ELF-1 (cell line): ENCODE results near the gene SLC30A9.

Experiments
- DNase-seq: peaks from one replicate; pipeline ENCODE4 v3.0.0-alpha.2; 2016; ENCODE audit warnings: low read depth, low spot score

Gene SLC30A9

DNA sequence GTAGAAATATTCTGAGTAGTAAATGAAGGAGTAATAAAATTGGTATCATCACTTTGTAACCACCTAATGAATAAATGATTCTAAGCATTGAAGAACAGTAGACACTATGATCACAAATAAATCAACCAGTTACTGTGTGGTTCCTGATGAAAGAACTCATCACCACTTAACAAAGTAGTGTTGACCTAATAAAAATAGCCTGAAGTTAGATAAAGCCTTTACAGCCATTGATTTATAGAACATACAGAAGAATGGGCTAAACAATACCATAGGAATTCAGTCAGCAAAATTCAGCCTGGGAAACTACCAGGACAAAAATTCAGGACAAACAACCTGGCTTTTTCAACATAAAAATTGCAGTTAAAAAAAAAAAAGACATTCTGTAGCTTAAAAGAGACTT is 9.0 kb downstream of the SLC30A9 start:
- no peak for DNase-seq

DNA sequence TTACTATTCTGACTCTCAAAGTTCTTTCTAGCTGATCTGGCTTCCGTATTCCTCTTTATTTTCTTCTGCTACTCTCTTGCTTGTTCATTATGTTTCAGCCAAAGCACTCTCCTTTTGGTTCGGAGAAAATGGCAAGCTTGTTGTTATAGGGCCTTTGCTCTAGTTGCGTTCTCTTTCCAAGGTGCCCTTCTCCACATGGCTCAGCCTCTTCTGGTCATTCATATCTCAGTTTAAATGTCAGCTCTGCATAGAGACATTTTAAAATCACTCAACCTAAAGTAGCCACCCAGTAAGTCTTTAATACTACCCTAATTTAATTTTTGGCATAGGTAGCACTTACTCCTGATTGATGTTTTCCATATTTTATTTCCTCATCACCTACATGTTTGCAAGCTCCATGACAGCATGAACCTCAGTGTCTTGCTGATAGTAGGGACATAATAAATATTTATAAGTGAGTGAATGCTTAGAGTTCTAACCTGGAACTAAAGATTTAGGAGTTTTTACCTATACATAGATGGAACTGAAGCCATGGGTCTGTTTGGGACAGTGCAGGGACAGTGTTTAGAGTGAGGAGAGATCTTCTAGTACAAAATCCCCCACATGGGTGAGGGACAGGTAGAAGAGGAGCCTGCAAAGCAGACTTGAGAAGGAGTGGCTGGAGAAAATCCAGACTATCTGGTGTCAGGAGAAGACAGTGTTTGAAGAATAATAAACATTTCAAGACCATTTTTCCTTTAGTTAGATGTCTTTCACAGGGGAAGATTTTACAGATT is 17.9 kb downstream of the SLC30A9 start:
- no peak for DNase-seq

DNA sequence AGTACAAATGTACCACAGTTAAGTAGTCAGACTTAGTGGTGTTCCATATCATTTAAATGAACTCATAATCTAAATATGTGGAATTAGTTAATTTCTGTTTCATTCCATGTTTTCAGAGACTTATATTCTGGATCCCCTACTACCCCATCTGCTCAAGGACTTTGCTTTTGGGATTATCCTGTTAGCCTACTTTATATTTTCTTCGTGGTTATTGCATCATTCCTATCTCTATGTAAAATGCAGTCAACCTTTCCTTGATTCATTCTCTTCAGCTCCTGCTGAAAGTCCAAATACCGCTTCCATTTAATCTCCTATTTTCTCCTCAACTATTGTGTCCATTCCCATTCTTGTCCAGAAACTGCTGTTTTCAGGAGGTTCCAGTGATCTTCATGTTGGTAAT is 25.1 kb downstream of the SLC30A9 start:
- no peak for DNase-seq

DNA sequence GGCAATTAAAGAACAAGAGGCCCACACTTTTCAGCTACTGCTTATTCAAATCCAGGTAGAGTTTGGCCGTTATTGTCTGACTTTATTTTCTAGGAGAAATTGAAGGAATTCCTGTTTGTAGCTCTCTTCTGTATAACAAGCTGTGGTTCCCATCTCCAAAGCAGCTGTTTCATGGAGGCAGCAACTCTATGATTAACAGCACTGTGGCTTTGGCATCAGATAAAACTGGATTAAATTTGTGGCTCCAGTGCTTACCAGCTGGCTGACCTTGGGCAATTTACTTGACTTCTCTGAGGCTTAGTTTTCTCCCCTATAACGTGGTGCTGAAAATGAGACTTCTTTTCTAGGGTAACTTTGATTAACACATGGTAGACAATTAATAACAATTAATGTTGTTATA is 28.1 kb downstream of the SLC30A9 start:
- DNase-seq, result no peak

DNA sequence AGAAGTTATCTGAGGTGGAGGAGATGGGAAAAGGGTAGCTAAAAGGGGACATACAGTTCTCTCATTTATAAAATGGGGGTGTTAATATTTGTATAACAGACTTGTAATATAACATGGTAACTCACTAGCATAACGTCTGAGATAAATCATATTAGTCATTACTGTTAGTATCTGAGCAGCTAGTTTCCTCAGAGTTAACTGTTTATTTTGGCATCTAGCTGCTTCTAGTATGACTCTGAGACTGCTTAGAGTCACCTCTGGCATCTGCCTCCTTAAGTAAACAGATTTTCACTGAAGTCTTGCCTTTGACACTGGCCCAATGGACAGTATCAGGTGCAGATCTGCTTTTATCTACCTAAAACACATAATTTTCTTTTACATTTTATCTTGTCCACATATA is 58.1 kb downstream of the SLC30A9 start:
- DNase-seq, result no peak

DNA sequence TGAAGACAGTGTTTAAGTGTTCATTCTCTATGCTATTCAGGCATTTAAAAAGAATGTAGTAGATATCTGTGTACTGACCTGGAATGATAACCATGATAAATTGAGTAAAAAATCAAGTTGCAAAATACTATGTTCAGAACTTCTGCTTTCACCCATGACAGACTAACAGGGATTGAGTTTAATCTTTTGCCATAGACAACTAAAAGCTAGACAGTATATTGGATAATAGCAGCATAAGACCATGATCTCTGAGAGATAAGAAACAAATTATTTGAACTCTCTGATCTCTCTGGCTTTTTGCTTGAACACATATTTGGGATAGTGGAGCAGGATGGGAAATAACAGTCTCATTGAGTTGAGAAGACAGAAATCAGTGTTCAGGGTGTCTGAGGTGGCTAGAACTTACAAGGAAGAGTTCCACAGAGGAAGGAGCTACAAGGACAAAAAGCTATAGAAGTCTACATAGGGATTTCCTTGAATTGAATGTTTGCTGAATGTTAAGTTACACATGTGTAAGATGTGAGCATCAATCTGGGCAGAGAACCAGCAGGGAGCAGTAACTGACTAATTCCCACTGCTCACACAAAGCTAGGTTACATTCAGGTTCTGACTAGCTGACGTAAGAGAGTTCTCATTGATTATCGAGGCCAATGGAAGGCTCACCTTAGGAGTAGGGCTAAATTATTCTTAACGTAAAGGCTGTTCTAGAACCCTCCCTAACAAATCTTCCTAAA is 60.4 kb downstream of the SLC30A9 start:
- no peak for DNase-seq

DNA sequence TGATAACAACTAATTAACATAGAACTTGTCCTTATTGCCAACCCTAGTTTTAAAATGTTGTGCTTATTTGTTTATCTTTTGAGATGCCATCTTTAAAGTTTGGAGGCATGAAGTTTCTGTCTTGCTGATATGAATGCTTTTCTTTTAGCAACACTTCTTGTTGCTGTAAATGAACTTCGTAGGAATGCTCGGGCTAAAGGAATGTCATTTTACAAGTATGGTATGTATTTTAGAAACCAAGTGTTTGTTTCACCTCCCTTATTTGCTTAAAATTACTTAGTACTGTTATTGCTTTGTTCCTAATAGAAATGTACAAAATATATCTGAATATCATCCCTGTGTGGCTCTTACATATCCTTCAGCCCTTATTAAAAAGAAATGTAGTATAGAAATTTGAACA is 76.1 kb downstream of the SLC30A9 start:
- DNase-seq, result no peak

DNA sequence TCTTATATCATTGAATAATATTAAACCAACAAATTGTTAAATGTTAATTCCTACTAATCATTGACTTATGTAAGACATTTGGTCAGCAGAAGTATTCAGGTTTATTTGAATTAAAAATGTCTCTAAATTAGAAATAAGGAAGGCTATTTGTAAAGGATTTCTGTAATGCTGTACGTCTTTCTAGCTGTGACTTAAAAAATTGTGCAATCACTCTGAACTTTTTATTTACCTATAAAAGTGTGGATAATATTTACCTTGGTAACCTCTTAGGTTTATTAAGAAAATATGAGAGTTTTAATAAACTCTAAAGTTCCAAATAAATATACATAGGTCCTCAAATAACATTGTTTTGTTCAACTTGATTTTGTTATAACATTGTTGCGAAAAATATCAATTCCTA is 76.9 kb downstream of the SLC30A9 start:
- DNase-seq, result no peak

DNA sequence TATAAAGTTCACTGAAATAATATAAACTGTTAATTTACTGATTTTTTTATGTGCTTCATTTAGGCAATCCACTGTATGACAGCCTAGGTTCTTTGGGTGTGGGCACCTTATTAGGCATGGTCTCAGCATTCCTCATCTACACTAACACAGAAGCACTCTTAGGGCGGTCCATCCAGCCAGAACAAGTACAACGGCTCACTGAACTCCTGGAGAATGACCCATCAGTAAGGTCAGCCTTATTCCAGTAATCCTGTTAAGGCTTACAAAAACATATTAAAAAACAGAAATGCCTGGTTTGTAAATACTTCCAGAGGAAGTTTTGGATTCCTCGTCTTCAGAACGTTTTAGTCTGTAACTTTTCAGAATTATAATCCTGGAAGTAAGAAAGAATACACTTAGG is 80.1 kb downstream of the SLC30A9 start:
- no peak for DNase-seq

DNA sequence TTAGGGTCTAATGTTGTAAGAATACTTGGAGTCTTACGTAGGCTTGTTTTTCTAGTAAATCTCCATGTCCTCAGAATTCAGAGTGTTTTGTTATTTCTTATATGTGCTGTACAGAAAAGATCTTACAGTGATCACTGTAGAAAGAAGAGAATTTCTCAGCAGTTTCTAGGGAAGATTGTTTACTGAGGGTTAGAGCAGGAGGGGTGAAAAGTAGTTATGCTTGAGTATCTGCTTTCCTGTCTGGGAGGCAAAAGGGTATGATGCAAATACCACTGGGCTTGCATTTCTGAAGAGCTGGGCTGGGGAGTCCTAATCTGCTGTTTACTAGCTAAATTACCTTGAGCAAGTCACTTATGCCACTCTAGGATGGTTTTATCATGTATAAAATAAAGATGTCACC is 84.0 kb downstream of the SLC30A9 start:
- DNase-seq, result no peak

DNA sequence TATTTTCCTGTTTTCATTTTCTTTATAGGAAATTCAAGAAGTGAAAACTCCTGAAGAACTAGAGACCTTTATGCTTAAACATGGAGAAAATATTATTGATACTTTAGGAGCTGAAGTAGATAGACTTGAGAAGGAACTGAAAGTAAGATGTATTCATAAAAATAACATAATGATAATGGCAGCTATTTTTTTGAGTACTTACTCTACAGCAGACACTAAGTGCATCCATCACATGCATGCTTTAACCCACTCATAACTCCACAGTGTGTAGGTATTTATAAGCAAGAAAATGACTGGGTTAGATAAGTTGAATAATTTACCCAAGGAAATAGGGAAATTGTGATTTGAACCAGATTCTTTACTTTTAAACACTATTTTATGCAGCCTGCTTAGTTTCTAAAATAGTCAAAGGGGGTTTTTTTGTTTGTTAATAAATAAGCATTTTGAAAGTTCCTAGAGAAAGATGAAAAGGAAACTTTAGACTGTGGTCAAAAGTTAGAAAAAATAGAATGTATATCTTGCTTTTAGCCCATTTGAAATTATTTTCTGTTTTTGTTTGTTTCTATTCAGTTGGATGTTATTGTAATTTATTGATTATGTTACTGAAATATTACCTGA is 88.0 kb downstream of the SLC30A9 start:
- DNase-seq, result no peak

DNA sequence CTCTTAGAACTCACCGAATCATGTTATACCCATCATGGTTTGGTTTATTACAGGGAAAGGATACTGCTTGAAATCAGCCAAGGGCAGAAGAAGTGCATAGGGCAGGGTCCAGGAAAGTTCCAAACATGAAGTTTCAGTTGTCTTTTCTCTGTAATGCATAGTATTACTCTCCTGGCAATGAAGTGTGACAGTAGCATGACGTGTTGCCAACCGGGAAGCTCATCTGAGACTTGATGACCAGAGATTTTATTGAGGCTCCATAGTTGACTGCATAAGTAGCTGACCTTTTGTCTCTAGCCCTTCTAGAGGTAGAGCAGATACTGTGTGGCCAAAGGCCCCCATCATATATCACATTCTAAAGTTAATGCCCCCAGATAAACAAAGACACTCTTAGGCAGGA is 90.0 kb downstream of the SLC30A9 start:
- no peak for DNase-seq

DNA sequence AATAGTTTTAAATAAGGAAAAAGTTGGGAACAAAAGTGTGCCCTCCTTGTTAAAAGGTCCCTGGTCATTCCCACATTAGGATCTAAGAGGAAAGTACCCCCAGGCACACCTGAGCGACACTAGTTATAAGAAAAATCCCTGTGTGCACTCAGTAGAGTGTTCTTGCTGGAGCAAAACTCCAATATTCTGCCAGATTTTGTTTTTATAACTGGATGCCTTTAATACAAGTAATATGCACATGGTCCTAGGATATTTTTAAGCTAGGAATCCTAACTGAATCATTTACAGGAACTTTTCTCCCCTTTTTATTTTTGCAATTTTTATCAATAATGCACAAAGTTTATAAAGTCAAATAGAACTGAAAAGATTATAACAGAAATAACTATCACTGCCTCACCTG is 93.5 kb downstream of the SLC30A9 start:
- no peak for DNase-seq

DNA sequence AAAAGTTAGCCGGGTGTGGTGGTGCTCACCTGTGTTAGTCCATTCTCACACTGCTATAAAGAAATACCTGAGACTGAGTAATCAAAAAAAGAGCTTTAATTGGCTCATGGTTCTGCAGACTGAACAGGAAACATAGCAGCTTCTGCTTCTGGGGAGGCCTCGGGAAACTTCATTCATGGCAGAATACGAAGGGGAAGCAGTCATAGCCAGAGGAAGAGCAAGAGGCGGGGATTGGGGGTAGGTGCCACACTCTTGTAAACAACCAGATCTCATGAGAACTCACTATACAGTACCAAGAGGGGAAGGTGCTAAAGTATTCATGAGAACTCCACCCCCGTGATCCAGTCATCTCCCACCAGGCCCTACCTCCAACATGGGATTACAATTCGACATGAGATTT is 98.1 kb downstream of the SLC30A9 start:
- no peak for DNase-seq

DNA sequence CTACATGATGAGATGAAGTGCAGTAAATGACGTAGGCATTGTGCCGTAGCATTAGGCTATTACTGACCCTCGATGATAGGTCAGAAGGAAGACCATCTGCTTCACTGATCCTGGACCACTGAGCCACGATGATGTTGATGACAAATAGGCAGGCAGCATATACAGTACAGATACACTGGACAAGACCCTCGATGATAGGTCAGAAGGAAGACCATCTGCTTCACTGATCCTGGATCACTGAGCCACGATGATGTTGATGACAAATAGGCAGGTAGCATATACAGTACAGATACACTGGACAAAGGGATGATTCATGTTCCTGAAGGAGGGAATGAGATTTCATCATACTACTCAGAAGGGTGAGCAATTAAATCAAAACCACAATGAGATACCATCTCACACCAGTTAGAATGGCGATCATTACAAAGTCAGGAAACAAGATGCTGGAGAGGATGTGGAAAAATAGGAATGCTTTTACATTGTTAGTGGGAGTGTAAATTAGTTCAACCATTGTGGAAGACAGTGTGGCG is 111.2 kb downstream of the SLC30A9 start:
- DNase-seq, result no peak

DNA sequence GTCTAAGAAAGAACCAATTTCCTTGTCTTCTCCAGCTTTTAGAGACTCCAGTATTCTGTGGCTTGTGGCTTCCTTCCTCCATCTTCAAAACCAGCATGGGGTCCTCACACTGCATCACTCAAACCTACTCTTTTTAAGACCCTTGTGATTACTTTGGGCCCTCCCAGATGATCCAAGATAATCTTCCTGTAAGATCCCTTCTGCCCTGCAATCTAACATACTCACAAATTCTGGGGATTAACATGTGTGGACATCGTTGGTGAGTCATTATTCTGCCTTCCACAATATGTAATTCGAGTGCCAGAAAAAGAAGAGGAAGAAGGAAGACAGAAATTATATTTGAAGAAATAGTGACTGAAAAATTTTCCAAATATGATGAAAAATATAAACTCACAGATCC is 114.2 kb downstream of the SLC30A9 start:
- no peak for DNase-seq

DNA sequence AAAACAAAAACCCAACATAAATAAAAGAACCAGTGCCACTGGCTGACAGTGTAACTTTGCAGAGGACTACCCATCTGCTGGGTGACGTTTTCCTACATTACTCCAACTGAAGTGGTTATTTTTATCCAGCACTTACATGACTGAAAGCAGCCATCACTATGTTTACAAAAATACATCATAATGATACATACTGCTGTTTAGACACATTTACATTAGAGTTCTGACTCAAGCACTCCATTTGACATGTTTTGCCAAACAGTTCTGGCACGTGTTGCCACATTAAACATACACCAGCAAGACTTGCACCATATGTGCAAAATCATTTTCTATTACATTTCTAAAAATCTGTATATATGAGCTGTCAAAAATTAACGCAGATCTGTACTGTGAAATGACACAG is 122.5 kb downstream of the SLC30A9 start:
- no peak for DNase-seq

DNA sequence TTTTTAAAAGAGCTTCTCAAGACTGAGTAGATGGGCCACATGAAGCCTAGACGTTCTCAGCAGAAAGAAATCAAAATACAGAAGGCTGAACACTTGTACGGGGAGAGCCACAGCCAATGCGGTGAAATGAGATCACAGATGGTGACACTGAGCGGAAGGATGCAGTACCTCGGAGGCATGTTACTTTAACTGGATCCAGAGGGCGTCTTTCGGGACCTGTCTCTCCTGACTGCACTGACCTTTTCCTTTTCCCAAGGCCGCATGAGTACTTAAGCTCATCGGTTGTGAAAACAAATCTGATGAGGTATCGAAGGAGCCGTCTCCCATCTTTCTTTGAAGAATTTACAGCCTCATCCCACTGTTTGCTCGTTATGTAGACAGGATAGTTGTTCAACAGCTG is 129.6 kb downstream of the SLC30A9 start:
- peak; percentile 21 for DNase-seq

DNA sequence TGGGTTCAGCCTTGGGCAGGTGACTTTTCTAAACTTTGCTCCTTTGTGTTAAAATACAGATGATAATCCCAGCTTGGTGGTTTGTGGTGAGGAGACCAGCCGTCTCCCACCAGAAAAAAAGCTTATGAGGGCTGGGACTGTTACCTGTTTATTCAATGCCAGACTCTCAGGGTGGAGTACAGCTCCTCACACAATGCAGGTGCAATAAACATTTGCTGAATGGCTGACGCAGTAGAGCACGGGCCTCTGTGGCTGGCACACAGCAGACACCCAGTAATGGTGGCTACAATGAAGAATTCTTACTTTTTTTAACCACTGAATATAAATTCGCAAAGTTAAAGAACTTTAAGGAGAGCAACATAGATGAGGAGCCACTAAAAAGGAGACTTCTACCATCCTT is 131.9 kb downstream of the SLC30A9 start:
- no peak for DNase-seq

DNA sequence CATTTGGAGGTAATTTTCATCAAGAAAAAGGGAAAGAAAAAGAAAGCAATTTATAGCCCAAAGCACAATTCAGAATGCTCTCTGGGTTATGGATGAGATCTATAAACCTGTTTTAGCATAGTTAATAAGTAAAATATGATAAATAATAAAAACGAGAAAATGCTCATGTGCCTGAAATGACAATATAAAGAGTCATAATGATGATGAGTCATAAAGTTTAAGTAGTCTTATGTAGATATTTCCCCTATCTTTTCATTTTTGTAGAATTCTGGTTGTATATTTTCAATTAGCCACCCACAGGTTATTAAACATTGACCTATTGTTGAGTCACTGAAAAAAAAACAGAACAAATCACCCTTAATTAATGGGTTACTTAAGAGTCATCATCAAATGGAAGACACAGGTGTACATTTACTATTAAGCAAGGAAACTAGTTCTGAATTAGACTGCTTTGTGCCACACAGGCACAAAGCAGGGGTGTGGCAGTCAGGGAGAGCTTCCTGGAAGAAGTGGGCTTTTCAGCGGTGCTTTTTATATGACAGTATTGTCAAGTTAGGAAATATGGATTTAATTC is 132.8 kb downstream of the SLC30A9 start:
- DNase-seq, result no peak

DNA sequence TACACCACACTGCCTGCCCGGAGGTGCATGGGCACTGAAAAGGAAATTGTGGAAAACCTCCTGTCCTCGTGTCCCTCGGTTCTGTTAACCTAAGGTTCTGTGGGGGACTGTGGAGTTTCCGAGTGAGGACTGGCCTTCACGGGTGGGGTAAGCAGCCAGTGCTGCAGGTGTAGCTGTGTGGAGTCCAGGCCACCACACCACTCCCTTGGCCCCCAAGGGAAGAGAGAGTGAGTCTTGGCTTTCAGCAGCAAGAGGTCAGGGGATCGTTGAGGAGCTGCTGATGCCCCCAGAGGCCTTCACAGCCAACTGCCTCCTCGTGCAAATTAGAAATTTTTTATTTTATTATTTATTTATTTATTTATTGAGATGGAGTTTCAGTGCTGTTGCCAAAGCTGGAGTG is 141.8 kb downstream of the SLC30A9 start:
- DNase-seq, result no peak

DNA sequence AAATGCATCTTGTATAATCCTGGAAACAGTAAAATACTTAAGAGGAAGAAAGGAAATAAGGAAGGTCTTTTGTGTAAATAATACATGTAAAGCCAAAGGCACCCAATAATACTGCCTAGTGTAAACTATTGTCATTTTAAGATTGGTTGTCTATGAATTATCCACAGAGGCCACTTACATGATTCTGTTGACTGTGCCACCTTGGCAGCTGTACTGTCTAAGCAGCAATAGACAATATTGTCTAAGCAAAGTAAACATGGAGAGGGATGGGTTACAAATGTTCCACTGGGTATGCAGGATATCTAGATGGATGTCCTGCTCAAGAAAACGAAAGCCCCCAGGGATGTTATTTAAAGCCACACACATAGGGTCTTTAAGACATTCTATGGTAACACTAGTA is 142.7 kb downstream of the SLC30A9 start:
- no peak for DNase-seq
